Epithelial cell of proximal tubule (primary cell): ENCODE data around the gene PROK1. TPM values are rescaled to one million over a fixed set of nuclear protein-coding genes. Genes with fewer than 3 reads are reported as not detected.

ENCODE experiments used
- DNase-seq: peaks from one replicate; pipeline ENCODE4 v3.0.0-alpha.2; 2011; ENCODE audit warnings: low read depth
- H3K4me3 ChIP-seq: 2 replicates; pipeline ENCODE4 v1.5.1; 2011; ENCODE audit warnings: low read depth, mild to moderate bottlenecking, low read length
- total RNA-seq: library from RNA; depleted of rRNA; stranded (reverse); fragments of >200 nt; gene quantifications from 2 replicates; pipeline ENCODE4 v1.2.3, GENCODE V29; 2015
- TF ChIP-seq, protein P1 (sequence below): conservative IDR thresholded peaks from 2 replicates; pipeline ENCODE4 v1.5.1; 2012; ENCODE audit warnings: low read depth, mild to moderate bottlenecking, low read length

The PROK1 gene
- total RNA-seq, 1 donor from 2014 or later = not detected

DNA sequence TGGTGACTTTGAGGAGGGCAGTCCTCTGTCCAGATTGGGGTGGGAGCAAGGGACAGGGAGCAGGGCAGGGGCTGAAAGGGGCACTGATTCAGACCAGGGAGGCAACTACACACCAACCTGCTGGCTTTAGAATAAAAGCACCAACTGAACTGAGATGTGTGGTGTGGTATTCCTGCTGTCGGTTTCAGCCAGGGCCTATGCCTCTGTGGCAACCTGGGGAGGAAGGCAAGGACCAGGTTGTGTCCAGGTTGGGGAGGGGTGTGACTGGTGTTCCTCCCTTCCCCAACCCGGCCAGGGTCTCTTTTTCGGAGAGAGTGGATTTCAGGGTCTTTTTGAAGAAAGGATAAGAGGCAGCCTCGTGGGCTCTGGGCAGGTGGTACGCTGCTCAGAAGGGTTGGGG, 6.3 kb downstream of the PROK1 start:
- no peak overlapping the region for H3K4me3 ChIP-seq
- no peak for DNase-seq
- TF ChIP-seq, protein P1, sequence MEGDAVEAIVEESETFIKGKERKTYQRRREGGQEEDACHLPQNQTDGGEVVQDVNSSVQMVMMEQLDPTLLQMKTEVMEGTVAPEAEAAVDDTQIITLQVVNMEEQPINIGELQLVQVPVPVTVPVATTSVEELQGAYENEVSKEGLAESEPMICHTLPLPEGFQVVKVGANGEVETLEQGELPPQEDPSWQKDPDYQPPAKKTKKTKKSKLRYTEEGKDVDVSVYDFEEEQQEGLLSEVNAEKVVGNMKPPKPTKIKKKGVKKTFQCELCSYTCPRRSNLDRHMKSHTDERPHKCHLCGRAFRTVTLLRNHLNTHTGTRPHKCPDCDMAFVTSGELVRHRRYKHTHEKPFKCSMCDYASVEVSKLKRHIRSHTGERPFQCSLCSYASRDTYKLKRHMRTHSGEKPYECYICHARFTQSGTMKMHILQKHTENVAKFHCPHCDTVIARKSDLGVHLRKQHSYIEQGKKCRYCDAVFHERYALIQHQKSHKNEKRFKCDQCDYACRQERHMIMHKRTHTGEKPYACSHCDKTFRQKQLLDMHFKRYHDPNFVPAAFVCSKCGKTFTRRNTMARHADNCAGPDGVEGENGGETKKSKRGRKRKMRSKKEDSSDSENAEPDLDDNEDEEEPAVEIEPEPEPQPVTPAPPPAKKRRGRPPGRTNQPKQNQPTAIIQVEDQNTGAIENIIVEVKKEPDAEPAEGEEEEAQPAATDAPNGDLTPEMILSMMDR = no peak

DNA sequence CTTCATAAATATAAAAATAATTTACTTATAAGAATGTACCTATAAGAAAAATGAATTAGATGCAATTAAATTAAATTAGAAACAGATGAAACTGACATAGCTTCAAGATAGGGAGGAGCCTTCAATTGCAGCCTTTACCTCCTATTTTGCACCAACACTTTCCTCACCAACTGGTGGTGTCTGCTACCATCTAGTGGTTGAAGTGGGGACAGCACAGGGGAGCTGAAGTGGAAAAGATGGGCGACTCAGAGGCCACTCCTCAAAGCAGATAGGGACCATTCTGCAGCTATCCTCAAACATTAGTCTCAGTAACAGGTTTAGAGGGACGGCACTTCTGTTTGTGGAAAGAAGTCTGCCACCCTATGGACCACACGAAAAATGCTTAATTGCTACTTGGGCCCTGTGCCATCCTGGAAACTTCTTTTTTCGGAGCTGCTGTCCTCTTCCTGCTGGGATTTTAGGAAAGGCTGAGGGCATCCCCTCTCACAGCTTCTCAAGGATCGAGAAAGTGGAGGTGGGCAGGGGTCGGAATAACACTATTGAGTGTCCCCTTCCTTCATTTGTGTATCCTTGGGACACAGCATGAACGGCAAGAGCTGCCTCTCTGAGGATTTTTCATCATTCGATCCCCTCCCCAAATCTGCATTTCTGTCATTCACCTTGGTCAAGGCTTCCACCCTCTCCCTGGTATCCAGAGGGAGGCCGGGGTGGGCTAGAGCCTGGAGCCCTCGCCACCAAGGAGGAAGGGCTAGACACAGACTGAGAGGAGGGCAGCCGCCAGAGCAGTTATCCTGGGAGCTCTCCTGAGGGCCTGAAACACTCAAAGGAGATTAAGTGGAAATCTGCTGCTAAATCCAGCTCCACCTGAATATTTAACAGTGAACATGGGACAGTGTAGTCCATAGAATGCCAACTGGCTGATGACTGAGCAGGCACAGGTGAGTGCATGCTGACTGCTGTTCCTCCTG, 9.6 kb downstream of the PROK1 start:
- no peak for DNase-seq
- H3K4me3 ChIP-seq = no peak overlapping the region
- TF ChIP-seq, protein P1 = peak; percentile 99

DNA sequence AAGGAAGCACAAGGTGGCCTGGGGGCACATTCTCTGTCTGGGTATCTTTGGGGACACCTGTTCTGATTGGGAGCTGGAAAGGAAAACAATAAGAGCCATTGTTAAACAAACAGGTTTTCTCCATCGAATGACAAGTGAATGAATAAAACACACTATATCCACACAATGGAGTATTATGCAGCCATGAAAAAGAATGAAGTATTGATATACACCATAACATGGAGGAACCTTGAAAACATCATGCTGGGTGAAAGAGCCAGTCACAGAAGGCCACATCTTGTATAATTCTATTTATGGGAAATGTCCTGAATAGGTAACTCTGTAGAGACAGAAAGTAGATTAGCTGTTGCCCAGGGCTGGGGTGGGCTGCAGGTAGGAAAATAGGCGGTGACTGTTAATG, 11.1 kb downstream of the PROK1 start:
- DNase-seq = no peak
- TF ChIP-seq, protein P1 = no peak
- no peak overlapping the region for H3K4me3 ChIP-seq

DNA sequence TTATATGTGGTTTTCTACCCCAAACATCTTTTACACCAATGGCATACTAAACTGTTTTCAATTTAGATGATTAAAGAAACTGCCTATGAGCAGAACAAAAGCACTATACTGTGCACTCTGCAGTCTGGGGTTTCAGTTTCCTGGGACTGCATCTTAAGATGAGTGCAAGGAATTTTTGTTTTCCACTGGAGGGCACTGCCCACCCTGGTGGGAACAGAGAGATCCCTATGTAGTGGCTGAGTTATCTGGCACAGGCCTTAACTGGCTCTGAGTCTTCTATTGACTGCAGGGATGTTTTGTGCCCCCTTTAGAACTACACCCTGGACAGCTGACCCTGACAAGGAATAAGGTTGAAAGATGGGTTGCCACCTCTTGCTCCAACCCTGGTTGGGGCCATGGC, 12.0 kb downstream of the PROK1 start:
- DNase-seq = no peak
- no peak overlapping the region for H3K4me3 ChIP-seq
- TF ChIP-seq, protein P1 = peak; percentile 12

DNA sequence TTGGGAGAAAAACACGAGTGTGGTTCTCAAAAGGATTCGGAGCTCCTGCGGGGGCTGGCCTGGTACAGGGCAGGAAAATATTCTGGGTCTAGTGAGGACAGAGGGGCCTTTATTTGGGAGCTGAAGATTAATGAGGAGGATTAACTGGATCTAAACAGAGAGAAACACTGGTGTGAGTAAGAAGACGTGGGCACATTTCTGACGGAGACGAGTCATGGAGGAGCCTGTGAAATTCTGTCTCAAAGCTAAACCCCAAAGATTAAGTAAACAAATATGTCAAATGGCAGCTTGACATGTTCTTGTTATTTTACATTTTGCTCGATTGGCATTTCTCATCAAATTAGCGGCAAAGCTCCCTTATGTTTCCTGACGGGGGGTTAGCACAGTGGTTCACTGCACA, 12.8 kb downstream of the PROK1 start:
- H3K4me3 ChIP-seq = no peak overlapping the region
- TF ChIP-seq, protein P1 = no peak
- no peak for DNase-seq

DNA sequence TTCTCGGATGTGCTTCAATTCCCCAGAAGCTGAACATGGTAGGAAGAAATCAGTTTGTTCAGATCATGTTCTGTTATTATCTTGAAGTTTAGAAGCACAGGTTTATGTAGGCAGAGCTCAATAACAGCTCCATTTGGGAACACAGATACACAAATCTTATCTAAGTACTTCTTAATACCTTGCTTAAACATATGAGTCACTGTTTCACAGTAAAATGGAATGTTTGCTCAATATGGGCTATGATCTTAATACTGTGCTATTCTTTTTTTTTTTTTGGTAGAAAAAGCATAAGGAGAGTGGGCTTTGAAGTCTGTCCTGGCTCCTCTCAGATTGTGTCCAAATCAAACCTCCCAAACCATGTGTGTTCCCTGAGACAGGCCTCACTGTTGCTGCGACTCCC, 13.4 kb downstream of the PROK1 start:
- H3K4me3 ChIP-seq = no peak overlapping the region
- no peak for DNase-seq
- TF ChIP-seq, protein P1 = no peak
